Fibroblast of skin of abdomen (primary cell): Measurements from ENCODE around the gene ARHGAP15.

ENCODE experiments used
- DNase-seq: peaks from one replicate; pipeline ENCODE4 v3.0.0-alpha.2; 2013

Gene ARHGAP15

DNA sequence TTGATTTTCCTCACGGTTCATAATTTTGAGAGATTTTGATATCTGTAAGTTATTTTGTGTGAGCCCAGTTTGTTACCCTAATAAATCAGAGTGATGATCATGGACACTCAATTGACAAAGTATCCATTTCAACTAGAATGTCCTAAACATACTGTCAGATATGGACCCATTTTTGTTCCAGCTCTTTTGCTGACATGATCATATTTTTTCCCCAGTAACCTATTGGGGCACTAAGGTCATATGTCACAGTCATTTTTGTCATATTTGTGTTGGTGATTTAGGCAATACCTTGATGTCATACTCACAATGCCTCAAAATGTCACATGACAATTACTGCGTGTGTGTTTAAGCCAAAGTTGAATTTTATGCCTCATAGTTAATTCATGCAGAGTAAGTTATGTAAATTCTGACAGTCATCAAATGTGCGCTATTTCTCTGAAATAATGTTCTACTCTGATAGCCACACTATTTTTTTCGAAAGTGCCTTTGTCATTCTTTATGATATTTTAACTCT lies 218.7 kb downstream of the ARHGAP15 start:
- no peak for DNase-seq

GRCh38 chr2:143354050-143354750 lies 225.0 kb downstream of the ARHGAP15 start:
- DNase-seq, result no peak

- DNase-seq, result no peak
Observed at GRCh38 chr2:143355870-143356269, 226.7 kb downstream of the ARHGAP15 start.

GRCh38 chr2:143356336-143356735 lies 227.1 kb downstream of the ARHGAP15 start:
- no peak for DNase-seq

GRCh38 chr2:143356736-143357446 lies 227.7 kb downstream of the ARHGAP15 start:
- no peak for DNase-seq

GRCh38 chr2:143357966-143358365 lies 228.7 kb downstream of the ARHGAP15 start:
- DNase-seq, result no peak

GRCh38 chr2:143361346-143361745 lies 232.1 kb downstream of the ARHGAP15 start:
- DNase-seq, result no peak

DNA sequence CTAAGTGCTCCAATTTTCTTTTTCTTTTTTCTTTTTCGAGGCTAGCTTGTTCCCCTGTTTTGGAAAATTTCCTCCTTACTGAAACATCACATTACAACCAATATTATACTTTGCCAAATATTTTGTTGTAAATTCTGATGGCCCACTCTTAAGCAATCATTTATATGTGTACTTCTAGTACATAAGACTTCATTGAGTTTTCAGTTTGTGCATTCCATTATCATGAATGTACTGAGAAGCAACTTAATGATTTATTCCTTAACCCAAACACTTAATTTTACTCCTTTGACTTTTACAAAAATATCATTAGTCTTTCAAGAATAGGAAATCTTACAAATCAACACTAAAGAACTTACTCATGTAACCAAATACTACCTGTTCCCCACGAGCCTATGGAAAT lies 242.4 kb downstream of the ARHGAP15 start:
- no peak for DNase-seq

- no peak for DNase-seq
Observed at GRCh38 chr2:143375384-143375880, 246.2 kb downstream of the ARHGAP15 start.

- no peak for DNase-seq
Observed at GRCh38 chr2:143378996-143379395, 249.8 kb downstream of the ARHGAP15 start.

GRCh38 chr2:143379955-143380354 lies 250.7 kb downstream of the ARHGAP15 start:
- DNase-seq, result no peak

DNA sequence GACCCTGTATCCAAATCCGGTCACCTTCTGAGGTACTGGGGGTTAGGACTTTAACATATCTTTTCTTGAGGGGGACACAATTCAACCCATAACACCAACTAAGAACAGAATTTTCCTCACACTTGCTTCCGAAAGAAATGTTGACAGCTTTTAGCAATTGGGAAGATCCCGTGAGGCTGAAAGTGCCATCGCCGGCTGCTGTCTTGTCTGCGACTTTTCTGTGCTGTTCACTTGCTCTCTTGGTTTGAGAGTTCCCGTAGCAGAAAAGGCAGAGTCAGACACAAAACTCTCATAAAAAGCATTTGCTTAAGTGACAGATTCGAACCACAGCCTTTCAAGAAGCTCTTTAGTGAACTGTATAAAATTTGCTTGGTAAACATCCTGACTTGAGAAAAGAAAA lies 253.4 kb downstream of the ARHGAP15 start:
- DNase-seq, result no peak

- DNase-seq, result no peak
Observed at GRCh38 chr2:143383016-143383415, 253.8 kb downstream of the ARHGAP15 start.

DNA sequence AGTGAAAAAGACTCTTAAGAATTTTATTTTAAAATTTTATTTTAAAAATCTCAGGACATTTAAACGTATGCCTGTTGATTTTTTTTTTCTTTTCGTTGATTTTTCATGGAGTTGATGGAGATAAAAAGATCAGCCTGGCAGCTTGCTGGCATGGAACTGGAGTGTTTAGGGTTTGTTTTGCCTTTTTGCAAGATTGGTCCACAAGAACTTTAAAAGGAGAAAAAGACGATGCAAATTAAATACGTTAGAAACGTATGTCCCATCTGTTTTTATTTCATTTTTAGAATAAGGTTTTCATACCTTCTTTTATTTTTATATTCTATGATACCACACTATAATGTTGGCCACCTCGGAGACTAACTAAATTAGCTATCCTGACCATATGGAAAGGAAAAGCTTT lies 254.9 kb downstream of the ARHGAP15 start:
- DNase-seq, result no peak

GRCh38 chr2:143390171-143390570 lies 261.0 kb downstream of the ARHGAP15 start:
- DNase-seq, result no peak

- DNase-seq, result no peak
Observed at GRCh38 chr2:143392358-143392757, 263.1 kb downstream of the ARHGAP15 start.

DNA sequence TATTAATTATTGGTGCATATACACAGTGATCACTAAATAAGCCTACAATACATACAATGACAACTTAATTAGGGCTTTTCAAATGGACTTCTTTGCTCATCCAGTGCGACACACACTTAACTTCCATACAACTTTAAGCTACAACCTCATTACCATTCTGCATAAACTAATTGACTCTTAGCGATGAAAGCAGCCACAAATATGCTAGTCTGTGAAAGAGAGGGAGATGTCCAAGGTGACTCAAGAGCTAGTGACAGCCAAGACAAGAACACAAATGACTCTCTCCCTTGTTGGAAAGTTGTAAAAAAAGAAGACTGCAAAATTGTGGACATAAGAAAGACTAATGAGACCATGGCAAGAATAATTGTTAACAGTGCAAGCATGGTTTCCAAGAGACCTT lies 264.8 kb downstream of the ARHGAP15 start:
- DNase-seq, result no peak

DNA sequence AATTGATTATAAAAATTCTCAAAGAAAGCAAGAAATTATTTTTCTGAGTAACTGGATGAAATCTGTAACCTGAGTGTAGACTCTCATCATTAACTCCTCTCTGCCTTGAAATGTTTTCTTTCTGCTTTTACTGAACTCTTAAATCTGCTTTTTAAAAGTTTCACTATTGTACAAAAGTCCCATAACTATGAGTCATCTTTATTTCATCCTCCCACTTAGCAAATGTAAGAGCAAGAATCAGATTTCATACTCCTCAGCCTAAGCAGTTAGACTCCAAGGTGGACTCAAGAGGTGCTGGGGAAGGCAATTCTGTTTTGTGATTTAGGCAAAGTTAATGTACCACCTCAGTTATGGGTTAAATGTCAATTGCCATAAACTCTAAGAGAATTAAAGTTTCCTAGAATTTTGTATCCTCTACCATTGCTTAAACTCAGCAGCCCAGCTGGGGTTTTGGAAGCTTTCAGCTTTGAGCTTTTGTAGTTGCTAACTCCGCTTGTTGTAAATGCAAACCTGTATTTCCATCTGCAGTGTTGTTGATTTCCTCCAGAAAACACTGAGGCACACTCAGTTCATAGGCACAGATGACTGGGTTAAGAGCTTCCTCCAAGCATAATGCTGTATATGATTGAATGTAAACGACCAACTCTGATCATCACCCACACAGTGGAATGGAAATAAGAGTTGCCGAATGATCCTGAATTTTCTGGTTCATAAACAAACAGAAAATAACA lies 268.8 kb downstream of the ARHGAP15 start:
- DNase-seq, result peak; percentile 37

- no peak for DNase-seq
Observed at GRCh38 chr2:143398781-143399180, 269.6 kb downstream of the ARHGAP15 start.

GRCh38 chr2:143399631-143400069 lies 270.4 kb downstream of the ARHGAP15 start:
- DNase-seq, result no peak

DNA sequence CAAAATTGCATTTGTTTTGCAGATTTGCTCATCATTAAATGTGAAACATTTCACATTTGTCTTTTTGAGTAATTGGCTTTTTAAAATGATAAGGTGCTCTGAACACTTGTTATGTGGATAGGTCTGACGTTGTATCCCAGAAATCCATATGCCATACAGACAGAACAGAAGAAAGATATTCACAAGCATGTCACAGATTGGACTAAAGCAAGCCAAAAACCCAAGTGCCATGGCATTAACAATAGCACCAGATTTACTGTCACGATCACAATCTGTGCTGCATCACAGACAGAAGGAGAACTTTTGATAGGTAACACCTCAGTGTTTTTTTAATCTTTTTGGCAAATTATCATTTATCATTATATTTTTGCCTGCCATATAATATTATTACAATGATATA lies 272.6 kb downstream of the ARHGAP15 start:
- no peak for DNase-seq

GRCh38 chr2:143402451-143402850 lies 273.2 kb downstream of the ARHGAP15 start:
- DNase-seq, result no peak
